Measurements from ENCODE around the gene CNTNAP2. TPM values are rescaled to one million over a fixed set of nuclear protein-coding genes. Genes with fewer than 3 reads are reported as not detected.

Gene CNTNAP2
- total RNA-seq, 4 donors from 2014 or later = 0.29 to 0.88 (median 0.33) TPM; not detected in 1

DNA sequence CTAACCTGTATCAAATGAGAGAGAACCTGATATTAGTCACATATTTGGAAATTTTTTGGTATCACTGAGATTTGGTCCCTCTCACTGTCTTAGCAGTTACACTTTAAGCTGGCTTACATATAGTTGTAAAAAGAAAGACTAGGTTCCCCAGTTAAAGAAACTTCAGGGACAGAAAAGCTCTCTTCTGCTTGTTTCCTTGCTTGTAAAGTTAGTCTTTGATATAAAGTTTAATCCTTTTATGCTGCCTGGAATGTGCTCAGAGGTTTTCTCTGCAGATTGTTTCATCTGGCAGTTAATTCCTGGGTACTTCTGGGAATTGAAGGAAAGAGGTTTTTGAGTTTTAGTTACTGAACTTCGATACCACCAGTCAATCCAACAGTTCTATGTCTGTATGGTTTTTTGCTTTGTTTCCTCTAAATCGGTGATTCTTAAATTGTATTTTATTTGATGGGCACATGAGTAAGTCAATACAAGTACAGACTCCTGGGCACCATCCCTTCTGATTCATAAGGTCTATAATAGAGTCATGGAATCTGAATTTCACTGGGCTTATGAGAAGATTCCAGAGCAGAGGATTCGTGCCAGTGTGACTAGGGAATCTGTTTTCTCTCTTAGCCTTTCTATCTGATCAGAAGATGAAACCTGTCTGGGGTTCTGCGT, 1393.1 kb downstream of the CNTNAP2 start:
- WGBS, 2 donors = 88 to 89% methylated on average over 4 of the region's 4 CpGs
- no peak overlapping the region for H3K27ac ChIP-seq
- H3K9me3 ChIP-seq = no peaks in the 10 kb centered on the region
- H3K4me3 ChIP-seq (replicated peaks in 1 of 3) = no peak overlapping the region
- no peaks in the 10 kb centered on the region for H3K4me1 ChIP-seq
- H3K27me3 ChIP-seq = no peaks in the 10 kb centered on the region
- H3K36me3 ChIP-seq = no peaks in the 10 kb centered on the region
- DNase-seq = no peak
- intact Hi-C loops (cut with DNase I) = no loop called here
- TF ChIP-seq POLR2A (IDR thresholded peaks at IDR 0.05) (no peak), CTCF (IDR thresholded peaks at IDR 0.05) (no peak)

DNA sequence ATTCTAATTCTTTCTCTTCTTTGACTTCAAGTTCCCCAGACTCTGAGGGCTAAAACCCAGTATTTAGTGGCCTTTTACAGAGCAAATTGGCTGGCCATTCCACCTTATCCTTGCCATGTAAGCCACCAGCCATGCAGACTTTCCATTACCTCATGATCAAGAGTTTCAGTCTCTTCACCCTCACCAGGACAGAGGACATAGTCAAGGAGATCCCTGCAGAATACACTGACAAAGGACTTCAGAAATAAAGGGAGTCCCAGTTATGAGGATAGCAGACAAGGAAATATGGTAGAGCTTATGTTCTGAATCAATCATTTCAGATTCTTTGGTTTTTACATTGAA, 1393.6 kb downstream of the CNTNAP2 start:
- no peak for DNase-seq
- no peaks in the 10 kb centered on the region for H3K27me3 ChIP-seq
- H3K36me3 ChIP-seq = no peaks in the 10 kb centered on the region
- H3K4me1 ChIP-seq = no peaks in the 10 kb centered on the region
- H3K4me3 ChIP-seq (replicated peaks in 1 of 3) = no peak overlapping the region
- no peaks in the 10 kb centered on the region for H3K9me3 ChIP-seq
- intact Hi-C loops (cut with DNase I) = no loop called here
- TF ChIP-seq CTCF (IDR thresholded peaks at IDR 0.05) (no peak), POLR2A (IDR thresholded peaks at IDR 0.05) (no peak)
- no peak overlapping the region for H3K27ac ChIP-seq

GRCh38 chr7:147510923-147511322, 1394.3 kb downstream of the CNTNAP2 start:
- H3K36me3 ChIP-seq = no peaks in the 10 kb centered on the region
- no peaks in the 10 kb centered on the region for H3K27me3 ChIP-seq
- TF ChIP-seq POLR2A (IDR thresholded peaks at IDR 0.05) = no peak
- no peak for TF ChIP-seq CTCF (IDR thresholded peaks at IDR 0.05)
- 83 to 88% methylated on average over 4 of the region's 4 CpGs for WGBS, 2 donors
- no peaks in the 10 kb centered on the region for H3K4me1 ChIP-seq
- DNase-seq = no peak
- H3K4me3 ChIP-seq (replicated peaks in 1 of 3) = no peak overlapping the region
- intact Hi-C loops (cut with DNase I) = no loop called here
- no peak overlapping the region for H3K27ac ChIP-seq
- H3K9me3 ChIP-seq = no peaks in the 10 kb centered on the region

DNA sequence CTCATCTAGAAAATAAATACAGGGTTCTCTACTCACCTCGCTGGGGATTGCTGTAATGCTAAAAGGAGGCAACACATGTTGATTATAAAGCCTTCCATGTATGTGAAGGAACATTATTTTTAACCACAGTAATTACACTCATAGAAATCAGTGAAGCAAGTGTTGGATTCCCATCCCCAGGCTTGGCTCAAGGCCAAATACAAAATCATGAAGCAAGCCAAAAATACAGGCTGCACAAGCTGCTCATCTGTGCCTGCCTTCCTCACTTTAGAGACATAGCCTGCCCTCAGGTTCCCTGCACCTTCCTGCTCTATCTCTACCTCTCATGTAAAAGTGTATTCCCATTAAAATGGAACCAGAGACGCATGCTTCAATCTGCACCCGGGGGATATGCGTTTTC, 1396.8 kb downstream of the CNTNAP2 start:
- H3K4me3 ChIP-seq (replicated peaks in 1 of 3) = no peak overlapping the region
- 66 to 80% methylated on average over 4 of the region's 4 CpGs for WGBS, 2 donors
- H3K27me3 ChIP-seq = no peaks in the 10 kb centered on the region
- no peaks in the 10 kb centered on the region for H3K4me1 ChIP-seq
- peak in 1 of 2 donors; percentile 3 for DNase-seq
- no peak overlapping the region for H3K27ac ChIP-seq
- no peaks in the 10 kb centered on the region for H3K36me3 ChIP-seq
- TF ChIP-seq CTCF (IDR thresholded peaks at IDR 0.05) (no peak), POLR2A (IDR thresholded peaks at IDR 0.05) (no peak)
- H3K9me3 ChIP-seq = no peaks in the 10 kb centered on the region
- intact Hi-C loops (cut with DNase I) = no loop called here

- Histone ChIP-seq H3K27ac (no peak overlapping the region), H3K9me3 (no peaks in the 10 kb centered on the region), H3K4me3 (replicated peaks in 1 of 3) (no peak overlapping the region), H3K36me3 (no peaks in the 10 kb centered on the region), H3K27me3 (no peaks in the 10 kb centered on the region), H3K4me1 (no peaks in the 10 kb centered on the region)
- intact Hi-C loops (cut with DNase I) = no loop called here
- DNase-seq = no peak
- TF ChIP-seq POLR2A (IDR thresholded peaks at IDR 0.05) (no peak), CTCF (IDR thresholded peaks at IDR 0.05) (no peak)
- 95 to 96% methylated on average over 2 of the region's 2 CpGs for WGBS, 2 donors
These were observed 1399.8 kb downstream of the CNTNAP2 start for GRCh38 chr7:147516391-147516790.
